Endothelial cell of umbilical vein (primary cell): ENCODE results near the gene ABLIM2. TPM values are rescaled to one million over a fixed set of nuclear protein-coding genes. Genes with fewer than 3 reads are reported as not detected.

ENCODE experiments used
- BruUV-seq: library from RNA; stranded (reverse); fragments of 400-500 nt; replicated peaks from 2 replicates; lab custom pipeline; 2021; lab: Mats Ljungman, UMichigan
- CTCF ChIA-PET: fragments of 300-600, 350-600 bp; sonication (Branson Sonifier 250); formaldehyde crosslinking; loops from one replicate; lab custom pipeline; 2021; ENCODE audit warnings: antibody characterized with exemption, inconsistent platforms; lab: Charles Lee
- POLR2A ChIA-PET: fragments of 300-600, 350-600 bp; sonication (Branson Sonifier 250); formaldehyde crosslinking; loops from one replicate; lab custom pipeline; 2021; ENCODE audit warnings: antibody characterized with exemption, inconsistent platforms; lab: Charles Lee
- DNase-seq: peaks from one replicate; pipeline ENCODE4 v3.0.0-alpha.2; 2011; ENCODE audit warnings: low read depth, low spot score
- FAIRE-seq: peaks from 2 replicates; lab custom pipeline; 2011; peaks lifted over from hg19 to GRCh38; lab: Jason Lieb, UNC
- H2AFZ ChIP-seq: 2 replicates; pipeline ENCODE4 v1.6.0; 2012; ENCODE audit warnings: low read depth, low read length, control low read depth, inconsistent platforms
- H3K27ac ChIP-seq: 2 replicates; pipeline ENCODE4 v1.5.1; 2011; ENCODE audit warnings: low read depth, mild to moderate bottlenecking, control low read depth, low read length, moderate library complexity; ENCODE audit not compliant: insufficient read depth
- H3K27me3 ChIP-seq, 2 experiments: 2 replicates each; pipeline versions ENCODE4 v1.6.0 to v1.6.1; 2011; ENCODE audit warnings: low read length in 2 of 2, mixed read lengths in 1 of 2; ENCODE audit not compliant: control insufficient read depth in 2 of 2, insufficient read depth in 2 of 2
- H3K36me3 ChIP-seq, 2 experiments: 2 replicates in 1 of 2; 3 replicates in 1 of 2; pipeline ENCODE4 v1.5.1; 2011; ENCODE audit warnings: low read length in 2 of 2, mild to moderate bottlenecking in 1 of 2, moderate library complexity in 1 of 2; ENCODE audit not compliant: control insufficient read depth in 2 of 2, insufficient read depth in 2 of 2; ENCODE audit errors: extremely low read depth in 1 of 2
- H3K4me1 ChIP-seq: 3 replicates; pipeline ENCODE4 v1.5.1; 2011; ENCODE audit warnings: mild to moderate bottlenecking, low read length; ENCODE audit not compliant: control insufficient read depth, insufficient read depth; ENCODE audit errors: extremely low read depth
- H3K4me2 ChIP-seq: 2 replicates; pipeline ENCODE4 v1.6.1; 2011; ENCODE audit warnings: low read length, control low read depth, mixed read lengths; ENCODE audit not compliant: insufficient read depth
- H3K4me3 ChIP-seq, 3 experiments: fragments of 200-600 bp in 1 of 3; sonication (generic), shearing (Covaris generic) in 1 of 3; replicated peaks in 1 of 3; 2 replicates each; pipeline ENCODE4 v1.5.1; 2011 to 2016; ENCODE audit warnings: control low read depth in 3 of 3, low read length in 3 of 3, mild to moderate bottlenecking in 2 of 3, inconsistent platforms in 1 of 3, low read depth in 1 of 3, moderate library complexity in 1 of 3; ENCODE audit not compliant: insufficient read depth in 1 of 3
- H3K79me2 ChIP-seq: 2 replicates; pipeline ENCODE4 v1.6.0; 2012; ENCODE audit warnings: low read length, inconsistent platforms; ENCODE audit not compliant: control insufficient read depth, insufficient read depth
- H3K9ac ChIP-seq: replicated peaks from 2 replicates; pipeline ENCODE3; 2011; ENCODE audit warnings: low read length, control low read depth; ENCODE audit not compliant: insufficient read depth; ENCODE audit errors: extremely low read depth
- H3K9me1 ChIP-seq: replicated peaks from 3 replicates; pipeline ENCODE4 v1.6.0; 2011; ENCODE audit warnings: mild to moderate bottlenecking, low read length; ENCODE audit not compliant: control insufficient read depth, insufficient read depth; ENCODE audit errors: extremely low read depth
- H3K9me3 ChIP-seq: replicated peaks from 2 replicates; pipeline ENCODE4 v1.5.1; 2012; ENCODE audit warnings: low read length, inconsistent platforms; ENCODE audit not compliant: control insufficient read depth, insufficient read depth
- H4K20me1 ChIP-seq: replicated peaks from 2 replicates; pipeline ENCODE3; 2011; ENCODE audit warnings: mild to moderate bottlenecking, low read length; ENCODE audit not compliant: control insufficient read depth, insufficient read depth; ENCODE audit errors: extremely low read depth
- CTCF ChIP-seq, 2 donors: IDR thresholded peaks; 1 replicate in 1 of 2; 2 replicates in 1 of 2; pipeline ENCODE4 v1.5.1; 2011; ENCODE audit warnings: low read length in 2 of 2, mild to moderate bottlenecking in 2 of 2, moderate library complexity in 2 of 2, control low read depth in 1 of 2, inconsistent platforms in 1 of 2, low read depth in 1 of 2; ENCODE audit not compliant: insufficient read depth in 1 of 2; ENCODE audit errors: extremely low read depth in 1 of 2
- EZH2 ChIP-seq: IDR thresholded peaks from 2 replicates; pipeline ENCODE4 v1.6.1; 2012; ENCODE audit warnings: borderline replicate concordance, low read depth, mild to moderate bottlenecking, moderate library complexity, low read length, inconsistent platforms; ENCODE audit not compliant: severe bottlenecking
- FOS ChIP-seq: IDR thresholded peaks from 2 replicates; pipeline ENCODE4 v1.6.1; 2011; ENCODE audit warnings: mild to moderate bottlenecking, low read length, moderate library complexity, borderline replicate concordance; ENCODE audit not compliant: insufficient read depth
- GATA2 ChIP-seq: IDR thresholded peaks from 2 replicates; pipeline ENCODE4 v1.7.0; 2011; ENCODE audit warnings: low read depth, mild to moderate bottlenecking, moderate library complexity, mixed read lengths, low read length; ENCODE audit not compliant: insufficient read length, insufficient read depth
- JUN ChIP-seq: IDR thresholded peaks from 2 replicates; pipeline ENCODE4 v1.6.1; 2011; ENCODE audit warnings: borderline replicate concordance, low read depth; ENCODE audit not compliant: insufficient read length, insufficient read depth
- MAX ChIP-seq: IDR thresholded peaks from 2 replicates; pipeline ENCODE4 v1.6.1; 2011; ENCODE audit not compliant: insufficient read depth, insufficient read length
- MYC ChIP-seq: IDR thresholded peaks from one replicate; pipeline ENCODE4 v1.6.1; 2011; ENCODE audit warnings: mild to moderate bottlenecking, low read depth, low read length
- POLR2A ChIP-seq: IDR thresholded peaks from 2 replicates; pipeline ENCODE4 v1.6.1; 2012; ENCODE audit warnings: low read depth, mild to moderate bottlenecking, control low read depth, low read length
- POLR2AphosphoS5 ChIP-seq: IDR thresholded peaks from 2 replicates; pipeline ENCODE4 v1.6.1; 2012; ENCODE audit warnings: low read depth, mild to moderate bottlenecking, control low read depth, low read length, moderate library complexity; ENCODE audit not compliant: insufficient read depth
- dilution Hi-C: fragments of 300-500 bp; cut with MboI; formaldehyde crosslinking; loops from one replicate; pipeline ENCODE4 v1.15.0; 2019; ENCODE audit warnings: low sequenced_read_pairs; ENCODE audit not compliant: extremely low pct_ligation_motif_present
- intact Hi-C: fragments of 100-400 bp; cut with micrococcal nuclease; formaldehyde crosslinking; loops from one replicate; pipeline ENCODE4 v1.10.0; 2022
- polyA plus RNA-seq, 4 experiments: library from polyadenylated mRNA; depleted of rRNA in 3 of 4; stranded (reverse) in 3 of 4; unstranded in 1 of 4; fragments of >200 nt; gene quantifications; 2 replicates each; pipeline versions ENCODE4 v1.2.1 to v1.2.3, GENCODE V29; 2011 to 2012; ENCODE audit warnings: missing spikeins in 1 of 4
- total RNA-seq: library from RNA; stranded (reverse); gene quantifications from 2 replicates; pipeline ENCODE4 v1.2.3, GENCODE V29; 2021

The ABLIM2 gene
- total and polyA plus RNA-seq, 2 donors (not counting 3 experiments of a cell fraction or from before 2014, with no cell fraction given), result 0.28 to 0.66 TPM

- ChIA-PET CTCF (no interaction called here), POLR2A (interaction anchor here (0.6 kb wide), 1 partner anchor 10 kb away, joined by 4 read pairs; no protein-coding TSS in a partner anchor)
- H3K79me2 ChIP-seq, result no peaks in the 10 kb centered on the region
- FAIRE-seq (no peak), DNase-seq (no peak)
- H3K4me1 ChIP-seq, result no peaks in the 10 kb centered on the region
- no peaks in the 10 kb centered on the region for H3K27me3 ChIP-seq
- intact Hi-C loops (no loop called here), dilution Hi-C loops (no loop called here)
- no peak overlapping the region for H3K4me3 ChIP-seq
- no peak overlapping the region for H2AFZ ChIP-seq
- no peak for TF ChIP-seq POLR2AphosphoS5
- no peak for TF ChIP-seq EZH2
- no peak for TF ChIP-seq MYC
- TF ChIP-seq POLR2A, result no peak
- no peak for TF ChIP-seq MAX
- no peak for TF ChIP-seq JUN
- TF ChIP-seq FOS, result no peak
- no peak for TF ChIP-seq GATA2
- TF ChIP-seq CTCF (IDR thresholded peaks at IDR 0.05; ENCODE audit: extremely low read depth in 1 of 2, insufficient read depth in 1 of 2, low read depth in 1 of 2, low read length in 2 of 2), result no peak
- H3K4me2 ChIP-seq, result no peak overlapping the region
- no peak overlapping the region for H3K27ac ChIP-seq
- no peak overlapping the region for H3K9ac ChIP-seq
- no peaks in the 10 kb centered on the region for H3K9me1 ChIP-seq
- no TSS peak for BruUV-seq
- H4K20me1 ChIP-seq, result no peaks in the 10 kb centered on the region
- H3K36me3 ChIP-seq, result no peaks in the 10 kb centered on the region
- H3K9me3 ChIP-seq, result no peaks in the 10 kb centered on the region
These were observed 13.6 kb upstream of the ABLIM2 start for GRCh38 chr4:8171984-8172924.
